GM21717 (cell line): Measurements from ENCODE around the gene SIRPB2.
"Not testable (repeated sequence)": the region's sequence is repeated elsewhere in the genome, so short reads cannot be mapped to it uniquely, and the experiment has no call there.

Experiments
- ATAC-seq: cut with Tn5 transposase; IDR thresholded peaks from one replicate; pipeline ENCODE4 v1.9.1; 2021; ENCODE audit warnings: mild to moderate bottlenecking, moderate library complexity; ENCODE audit not compliant: unreplicated experiment

Gene SIRPB2

DNA sequence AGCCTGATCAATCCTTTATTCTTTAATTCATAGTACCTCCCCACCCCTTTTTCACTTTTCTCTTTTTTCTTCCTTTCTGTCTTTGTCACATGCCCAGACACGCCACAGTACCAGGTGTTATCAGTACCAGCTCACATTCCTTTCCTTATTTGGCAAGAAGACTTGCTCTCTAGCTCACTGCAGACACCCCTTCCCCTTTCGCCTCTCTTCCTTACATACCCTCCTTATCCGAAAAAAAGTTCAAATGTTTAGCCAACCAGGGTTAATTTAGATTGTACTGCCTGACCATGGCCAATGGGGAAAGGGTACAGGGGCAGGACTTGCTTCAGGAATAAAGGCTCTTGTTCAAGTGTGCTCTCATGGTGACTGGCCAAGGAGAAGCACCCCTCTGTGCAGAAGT is 9.3 kb upstream of the SIRPB2 start:
- ATAC-seq: no peak

DNA sequence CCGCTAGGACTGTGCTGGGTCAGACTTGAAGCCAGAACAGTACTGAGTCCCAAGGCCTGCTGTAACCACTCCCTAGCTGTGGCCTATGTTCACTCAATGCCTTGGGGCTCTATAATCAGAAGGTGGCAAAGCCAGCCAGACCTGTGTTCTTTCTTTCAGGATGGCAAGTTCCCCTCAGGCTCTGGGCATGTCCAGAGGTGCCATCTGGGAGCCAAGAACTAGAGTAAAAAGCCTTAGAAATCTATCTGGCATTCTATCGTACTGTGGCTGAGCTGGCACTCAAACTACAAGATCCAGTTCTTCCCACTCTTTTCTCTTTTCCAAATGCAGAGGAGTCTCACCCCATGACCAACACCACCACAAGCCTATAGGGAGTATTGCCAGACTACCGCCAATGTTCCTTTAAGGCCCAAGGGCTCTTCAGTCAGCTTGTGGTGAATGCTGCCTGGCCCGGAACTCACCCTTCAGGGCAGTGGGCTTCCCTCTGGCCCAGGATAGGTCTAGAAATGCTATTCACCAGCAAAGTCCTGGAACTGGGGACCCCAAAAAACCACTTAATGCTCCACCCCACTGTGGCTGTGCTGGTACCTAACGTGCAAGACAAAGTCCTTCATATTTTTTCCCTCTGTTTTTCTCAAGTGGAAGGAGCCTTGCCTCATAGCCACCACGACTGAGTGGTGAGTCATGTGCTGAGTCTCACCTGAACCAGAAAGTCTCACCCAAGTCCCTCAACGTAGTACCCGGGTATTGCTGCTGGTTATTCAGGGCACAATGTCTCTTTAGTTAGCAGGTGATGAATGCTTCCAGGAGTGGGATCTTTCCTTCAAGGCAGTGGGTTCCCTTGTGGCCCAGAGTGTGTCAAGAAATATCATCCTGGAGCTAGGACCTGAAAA is 8.6 kb upstream of the SIRPB2 start:
- ATAC-seq: no peak

DNA sequence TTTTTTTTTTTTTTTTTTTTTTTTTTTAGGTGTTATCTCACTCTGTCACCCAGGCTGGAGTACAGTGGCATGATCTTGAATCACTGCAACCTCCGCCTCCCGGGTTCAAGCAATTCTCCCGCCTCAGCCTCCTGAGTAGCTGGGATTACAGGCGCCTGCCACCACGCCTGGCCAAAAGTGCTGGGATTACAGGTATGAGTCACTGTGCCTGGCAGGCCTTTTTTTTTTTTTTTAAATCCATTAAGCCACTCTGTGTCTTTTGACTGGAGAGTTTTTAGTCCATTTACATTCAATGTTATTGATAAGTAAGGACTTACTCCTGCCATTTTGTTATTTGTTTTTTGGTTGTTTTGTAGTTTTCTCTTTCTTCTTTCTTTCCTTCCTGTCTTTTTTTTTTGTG is 6.2 kb upstream of the SIRPB2 start:
- ATAC-seq: not testable (repeated sequence)

DNA sequence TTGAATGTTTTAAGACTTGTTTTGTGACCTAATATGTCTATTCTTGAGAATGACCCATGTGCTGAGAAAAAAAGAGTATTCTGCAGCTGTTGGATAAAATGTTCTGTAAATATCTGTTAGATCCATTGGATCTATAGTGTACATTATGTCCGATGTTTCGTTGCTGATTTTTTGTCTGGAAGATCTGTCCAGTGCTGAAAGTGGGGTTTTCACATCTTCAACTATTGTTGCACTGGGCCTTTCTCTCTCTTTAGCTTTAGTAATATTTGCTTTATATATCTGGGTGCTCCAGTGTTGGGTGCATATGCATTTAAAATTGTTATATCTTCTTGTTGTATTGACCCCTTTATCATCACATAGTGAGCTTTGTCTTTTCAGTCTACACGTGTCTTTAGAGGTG is 5.7 kb upstream of the SIRPB2 start:
- ATAC-seq: no peak

DNA sequence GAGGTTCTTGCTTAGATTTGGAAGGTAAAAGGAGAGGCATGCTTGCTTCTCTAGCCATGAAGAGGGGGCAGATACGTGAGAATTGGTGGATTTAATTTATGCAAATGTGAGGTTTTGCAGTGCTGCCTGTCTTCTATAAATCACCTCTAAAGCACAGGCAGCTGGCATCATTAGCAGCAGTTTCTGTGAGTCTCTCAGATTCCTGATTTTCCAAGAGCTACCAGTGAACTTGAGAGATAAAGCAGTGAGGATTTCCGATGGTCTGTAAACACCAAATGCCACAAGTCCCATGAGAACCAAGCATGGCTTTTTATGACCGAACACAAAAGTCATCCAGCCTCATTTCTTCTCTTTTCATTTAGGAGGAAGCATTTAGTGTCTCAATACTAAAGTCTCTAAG is 3.2 kb upstream of the SIRPB2 start:
- ATAC-seq: no peak

DNA sequence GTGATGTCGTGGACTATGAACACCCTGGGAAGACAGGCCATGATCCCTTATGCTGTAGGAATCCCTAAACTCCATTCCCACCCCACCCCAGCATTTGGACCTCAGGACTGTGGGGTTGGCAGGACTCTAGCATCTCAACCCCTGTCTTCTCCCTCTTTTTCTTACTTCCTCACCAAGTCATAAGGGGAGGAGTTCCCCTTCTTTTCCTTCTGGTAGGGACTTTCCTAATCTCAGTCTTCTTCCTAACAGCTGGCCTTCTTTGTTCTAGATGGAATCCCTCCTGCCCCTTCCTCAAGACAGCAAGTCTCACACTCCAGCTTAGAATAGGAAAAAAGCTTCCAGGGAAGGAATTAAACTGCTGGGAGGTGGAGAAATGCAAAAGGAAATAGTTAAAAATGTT is 2.3 kb upstream of the SIRPB2 start:
- ATAC-seq: no peak

DNA sequence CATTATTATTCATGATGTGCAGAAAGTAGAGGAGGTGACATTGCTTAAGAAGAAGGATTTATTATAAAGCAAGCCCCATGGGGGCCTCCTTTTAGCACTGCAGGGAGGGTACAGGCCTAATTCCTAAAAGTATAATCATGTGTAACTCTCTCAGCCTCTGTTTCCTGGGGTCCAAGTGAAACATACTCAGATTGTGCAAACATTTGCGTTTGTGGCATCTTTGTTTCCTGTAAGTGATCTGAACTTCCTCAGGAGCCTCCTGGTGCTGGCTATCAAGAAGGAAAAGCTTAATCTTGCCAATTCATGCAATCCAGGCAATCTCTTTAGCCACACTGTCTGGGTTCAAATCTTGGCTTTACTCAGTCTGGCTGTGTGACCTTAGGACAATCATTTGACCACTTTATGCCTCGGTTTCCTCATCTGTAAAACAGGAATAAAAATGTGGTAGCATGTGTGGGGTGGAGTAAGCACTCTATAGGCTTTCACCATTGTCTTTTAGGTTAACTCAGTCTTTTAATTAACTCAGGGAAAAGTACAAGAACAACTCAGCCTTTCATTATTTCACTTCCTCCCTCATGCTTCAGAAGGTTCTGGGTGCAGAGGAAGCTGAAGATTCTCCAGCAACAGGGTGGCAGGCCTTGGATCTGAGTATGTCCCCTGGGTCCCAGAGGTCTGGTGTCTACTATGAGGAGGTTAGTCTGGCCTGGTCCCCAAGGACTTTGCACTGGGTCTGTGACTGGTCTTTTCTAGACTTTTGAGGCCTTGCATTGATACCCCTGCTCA is 831 bp upstream of the SIRPB2 start:
- no peak for ATAC-seq

DNA sequence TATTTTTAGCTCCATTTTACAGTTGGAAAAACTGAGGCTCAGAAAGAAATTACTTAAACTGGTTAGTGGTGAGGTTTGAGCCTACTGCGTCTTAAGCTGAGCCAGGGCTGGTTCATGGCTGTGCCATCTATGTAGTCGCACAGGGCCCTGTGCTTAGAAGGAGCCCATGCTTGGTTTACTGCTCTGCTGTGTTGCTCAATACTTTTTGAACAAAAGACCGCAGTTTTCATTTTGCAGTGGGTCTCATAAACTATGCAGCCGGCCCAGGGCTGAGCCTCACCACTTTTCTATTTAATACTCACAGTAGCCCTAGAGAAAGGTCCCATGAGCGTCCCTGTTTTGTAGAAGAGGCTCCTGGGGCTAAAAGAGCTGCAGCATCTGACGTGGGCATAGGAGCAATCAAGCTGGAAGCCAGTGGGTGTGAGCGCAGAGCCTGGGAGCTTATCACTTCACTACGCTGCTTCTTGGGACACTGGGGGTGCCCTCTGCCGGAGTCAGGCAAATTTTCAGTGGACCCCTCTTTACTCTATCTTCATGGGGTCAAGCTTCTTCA is 501 bp downstream of the SIRPB2 start:
- ATAC-seq: no peak

DNA sequence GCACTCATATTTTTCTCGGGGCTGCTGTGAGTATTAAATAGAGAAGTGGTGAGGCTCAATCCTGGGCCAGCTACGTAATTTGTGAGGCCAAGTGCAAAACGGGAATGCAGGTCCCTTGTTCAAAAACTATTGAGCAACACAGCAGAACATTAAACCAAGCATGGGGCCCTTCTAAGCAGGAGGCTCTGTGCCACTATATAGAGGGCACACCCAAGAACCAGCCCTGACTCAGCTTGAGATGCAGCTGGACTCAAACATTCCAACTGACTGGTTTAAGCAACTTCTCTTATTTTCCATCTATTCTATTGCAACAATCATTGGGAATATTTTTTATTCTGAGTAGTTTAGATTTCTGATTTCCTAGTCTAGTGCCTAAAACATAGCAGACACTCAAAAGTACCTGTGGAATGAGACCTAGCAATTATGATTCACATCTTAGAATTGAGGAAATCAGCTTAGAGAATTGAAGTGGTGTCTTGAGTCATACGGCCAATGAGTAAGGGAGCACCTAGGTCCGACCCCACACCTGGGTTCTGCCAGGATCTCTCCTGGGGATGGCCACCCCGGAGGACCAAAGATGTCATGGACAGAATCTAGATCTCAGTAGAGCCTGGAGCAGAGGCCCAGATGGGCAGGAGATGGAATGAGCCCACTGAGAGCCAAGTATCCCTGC is 1.3 kb downstream of the SIRPB2 start:
- ATAC-seq: no peak

DNA sequence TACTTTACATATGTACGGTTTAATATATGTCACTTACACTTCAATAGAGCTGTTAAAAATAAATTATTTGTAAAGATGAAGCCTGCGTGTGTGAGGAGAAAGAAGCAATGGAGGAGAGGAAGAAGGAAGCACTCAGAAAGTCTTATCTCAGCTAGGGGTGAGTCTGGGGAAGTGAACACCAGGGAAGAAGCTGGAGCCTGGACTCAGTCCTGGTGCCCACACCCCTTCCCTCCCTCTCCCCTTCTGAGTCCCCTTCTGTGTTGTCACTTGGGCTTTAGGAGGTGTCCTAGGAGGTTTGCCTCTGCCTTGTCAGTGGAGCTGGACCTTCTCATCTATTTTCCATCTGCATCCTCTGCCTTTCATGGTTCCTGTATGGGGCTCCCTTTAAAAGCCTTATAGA is 1.9 kb downstream of the SIRPB2 start:
- no peak for ATAC-seq

DNA sequence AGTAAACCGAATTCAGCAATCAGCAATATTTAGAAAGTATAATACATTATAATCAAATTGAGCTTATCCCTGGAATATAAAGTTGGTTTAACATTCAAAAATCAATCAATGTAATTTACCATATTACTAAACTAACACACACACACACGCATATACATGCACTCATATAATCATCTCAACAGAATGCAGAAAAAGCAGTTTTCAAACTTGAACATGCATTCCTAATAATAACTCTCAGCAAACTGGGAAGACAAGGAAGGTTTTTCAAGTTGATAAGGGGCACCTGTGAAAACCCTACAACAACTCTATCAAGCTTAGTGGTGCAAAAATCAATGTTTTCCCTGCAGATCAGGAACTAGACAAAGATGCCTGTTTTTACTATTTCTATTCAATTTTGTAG is 4.7 kb downstream of the SIRPB2 start:
- ATAC-seq: no peak

DNA sequence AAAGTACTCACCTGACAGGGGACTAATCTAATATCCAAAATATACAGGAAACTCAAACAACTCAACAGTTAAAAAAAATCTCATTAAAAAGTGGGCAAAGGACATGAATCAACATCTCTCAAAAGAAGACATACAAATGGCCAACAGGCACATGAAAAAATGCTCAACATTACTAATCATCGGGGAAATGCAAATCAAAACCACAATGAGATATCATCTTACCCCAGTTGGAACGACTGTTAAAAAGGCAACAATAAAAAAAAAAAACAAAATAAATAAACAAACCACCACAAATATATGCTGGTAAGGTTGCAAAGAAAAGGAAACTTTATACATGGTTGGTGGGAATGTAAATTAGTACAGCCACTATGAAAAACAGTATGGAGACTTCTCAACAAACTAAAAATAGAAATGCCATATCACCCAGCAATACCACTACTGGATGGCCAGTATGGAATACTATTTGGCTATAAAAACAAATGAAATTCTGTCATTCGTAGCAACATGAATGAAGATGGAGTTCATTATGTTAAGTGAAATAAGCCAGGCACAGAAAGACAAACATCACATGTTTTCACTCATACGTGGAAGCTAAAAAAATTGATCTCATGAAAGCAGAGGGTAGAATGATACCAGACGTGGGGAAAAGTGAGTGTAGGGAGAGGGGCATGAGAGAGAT is 6.6 kb downstream of the SIRPB2 start:
- no peak for ATAC-seq

DNA sequence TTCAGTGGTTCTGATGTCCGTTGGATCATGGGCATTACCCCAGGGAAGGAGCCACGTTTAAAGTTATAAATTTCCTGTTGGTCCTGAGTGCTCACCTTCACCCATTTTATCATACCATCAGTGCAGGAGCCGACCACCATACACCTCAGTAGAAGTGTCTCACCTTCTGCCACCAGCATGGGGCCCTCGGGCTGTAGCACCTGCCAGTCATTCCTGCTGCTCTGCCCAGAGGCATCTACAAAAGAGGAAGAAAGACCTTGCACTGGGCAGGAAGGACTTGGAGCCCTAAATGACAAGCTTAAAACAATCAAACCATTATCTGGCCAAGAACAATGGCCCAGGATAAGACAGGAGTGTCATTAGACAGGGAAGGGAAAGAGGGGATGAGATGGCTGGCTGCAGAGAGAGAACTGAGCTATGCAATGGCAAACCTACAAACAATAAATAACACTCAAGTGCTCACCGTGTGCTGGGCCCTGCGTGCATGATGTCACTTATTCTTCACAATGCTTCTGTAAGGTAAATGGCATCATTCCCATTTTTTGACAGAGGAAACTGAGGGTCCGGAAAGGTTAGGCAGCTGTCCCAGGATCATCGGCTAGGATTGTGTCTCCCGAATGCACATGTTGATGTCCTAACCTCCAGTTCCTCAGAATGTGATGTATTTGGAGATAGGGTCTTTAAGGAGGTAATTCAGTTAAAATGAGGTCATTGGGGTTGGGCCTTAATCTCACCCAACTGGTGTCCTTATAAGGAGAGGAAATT is 11.2 kb downstream of the SIRPB2 start:
- no peak for ATAC-seq

DNA sequence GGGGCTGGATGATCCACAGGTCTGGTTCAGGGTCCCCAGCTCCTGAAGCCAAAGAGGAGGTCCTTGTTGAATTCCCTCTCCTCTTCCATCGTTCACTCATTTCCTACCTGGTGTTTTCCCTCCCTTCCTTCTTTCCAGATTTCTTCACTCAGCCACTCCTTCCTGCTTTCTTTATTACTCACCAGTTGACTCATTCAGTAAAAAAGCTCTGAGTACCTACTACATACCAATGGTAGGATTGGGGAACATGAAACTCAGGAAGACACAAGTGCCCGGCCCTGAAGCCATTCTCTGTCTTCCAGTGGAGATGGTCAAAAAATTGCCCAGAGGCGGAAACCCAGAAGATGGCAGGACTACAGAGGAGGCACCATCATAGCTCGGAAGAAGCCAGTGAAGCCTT is 12.7 kb downstream of the SIRPB2 start:
- ATAC-seq: no peak

DNA sequence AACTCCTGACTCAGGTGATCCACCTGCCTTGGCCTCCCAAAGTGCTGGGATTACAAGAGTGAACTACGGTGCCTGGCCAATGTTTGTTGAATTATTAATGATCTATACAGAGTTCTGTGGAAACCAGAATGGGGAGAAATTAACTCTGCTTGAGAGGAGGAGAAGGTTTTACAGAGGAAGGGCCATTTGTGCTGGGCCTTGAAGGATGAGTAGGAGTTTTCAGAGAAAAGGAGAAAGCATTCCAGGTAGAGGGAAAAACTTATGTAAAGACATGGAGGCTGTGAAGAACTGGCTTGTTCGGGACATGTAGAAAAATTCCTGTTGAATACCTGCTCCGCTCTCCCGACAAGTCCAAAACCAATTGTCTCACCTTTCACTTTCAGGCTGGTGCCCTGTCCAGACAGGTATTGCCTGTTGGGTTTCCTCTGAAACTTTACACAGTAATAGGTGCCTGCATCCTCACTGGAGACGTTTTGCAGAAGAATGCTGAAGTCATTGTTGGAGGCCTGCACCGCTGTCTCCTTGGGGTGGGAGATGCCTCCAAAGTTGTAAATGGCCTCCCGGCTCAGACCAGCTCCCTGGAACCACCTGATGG is 13.2 kb downstream of the SIRPB2 start:
- no peak for ATAC-seq

DNA sequence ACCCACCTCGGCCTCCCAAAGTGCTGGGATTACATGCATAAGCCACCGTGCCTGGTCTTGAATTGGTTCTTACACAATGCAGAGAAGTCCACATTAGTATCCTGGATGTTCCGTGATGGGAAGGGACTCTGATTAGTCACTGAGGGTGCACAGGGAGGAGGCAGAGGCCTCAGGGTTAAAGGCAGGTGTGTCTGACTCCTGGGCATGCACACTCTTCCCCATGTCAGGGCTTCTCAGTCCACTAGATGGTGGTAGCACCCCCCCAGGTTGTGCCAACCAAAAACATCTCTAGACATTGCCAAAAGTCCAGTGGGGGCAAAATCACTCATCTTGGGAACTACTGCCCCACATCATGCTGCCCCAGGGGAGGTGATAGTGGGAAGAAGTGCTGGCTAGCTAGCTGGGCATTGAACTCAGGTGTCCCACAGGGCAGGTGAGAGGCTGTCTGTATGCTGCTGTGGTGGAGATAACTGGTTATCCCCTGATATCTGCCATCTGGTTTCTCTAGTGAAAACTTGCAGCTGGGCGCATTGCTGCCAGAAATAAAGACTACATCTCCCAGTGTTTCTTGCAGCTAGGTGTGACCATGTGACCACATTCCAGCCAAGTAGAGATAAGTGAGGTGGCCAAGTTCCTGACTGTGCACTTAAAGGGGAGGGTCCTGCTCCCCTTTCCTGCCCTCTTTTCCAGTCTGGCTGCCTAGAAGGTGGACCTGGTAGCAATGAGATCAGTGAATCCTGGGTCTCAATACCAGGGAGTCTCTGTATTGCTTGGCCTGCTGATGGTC is 16.2 kb downstream of the SIRPB2 start:
- no peak for ATAC-seq

DNA sequence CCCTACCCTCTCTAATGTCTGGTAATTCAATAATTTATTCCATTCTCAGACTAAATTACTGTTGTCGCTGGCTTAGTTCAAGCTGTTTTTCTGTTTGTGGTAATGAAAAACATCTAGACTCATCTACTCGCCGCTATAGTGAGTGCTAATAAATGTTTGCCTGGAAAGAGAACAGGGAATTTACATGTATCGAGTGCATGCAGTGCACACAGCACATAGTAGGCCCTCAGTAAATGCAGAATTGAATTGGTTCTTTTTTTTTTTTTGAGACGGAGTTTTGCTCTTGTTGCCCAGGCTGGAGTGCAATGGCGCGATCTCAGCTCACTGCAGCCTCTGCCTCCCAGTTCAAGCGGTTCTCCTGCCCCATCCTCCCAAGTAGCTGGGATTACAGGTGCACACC is 16.9 kb downstream of the SIRPB2 start:
- no peak for ATAC-seq

DNA sequence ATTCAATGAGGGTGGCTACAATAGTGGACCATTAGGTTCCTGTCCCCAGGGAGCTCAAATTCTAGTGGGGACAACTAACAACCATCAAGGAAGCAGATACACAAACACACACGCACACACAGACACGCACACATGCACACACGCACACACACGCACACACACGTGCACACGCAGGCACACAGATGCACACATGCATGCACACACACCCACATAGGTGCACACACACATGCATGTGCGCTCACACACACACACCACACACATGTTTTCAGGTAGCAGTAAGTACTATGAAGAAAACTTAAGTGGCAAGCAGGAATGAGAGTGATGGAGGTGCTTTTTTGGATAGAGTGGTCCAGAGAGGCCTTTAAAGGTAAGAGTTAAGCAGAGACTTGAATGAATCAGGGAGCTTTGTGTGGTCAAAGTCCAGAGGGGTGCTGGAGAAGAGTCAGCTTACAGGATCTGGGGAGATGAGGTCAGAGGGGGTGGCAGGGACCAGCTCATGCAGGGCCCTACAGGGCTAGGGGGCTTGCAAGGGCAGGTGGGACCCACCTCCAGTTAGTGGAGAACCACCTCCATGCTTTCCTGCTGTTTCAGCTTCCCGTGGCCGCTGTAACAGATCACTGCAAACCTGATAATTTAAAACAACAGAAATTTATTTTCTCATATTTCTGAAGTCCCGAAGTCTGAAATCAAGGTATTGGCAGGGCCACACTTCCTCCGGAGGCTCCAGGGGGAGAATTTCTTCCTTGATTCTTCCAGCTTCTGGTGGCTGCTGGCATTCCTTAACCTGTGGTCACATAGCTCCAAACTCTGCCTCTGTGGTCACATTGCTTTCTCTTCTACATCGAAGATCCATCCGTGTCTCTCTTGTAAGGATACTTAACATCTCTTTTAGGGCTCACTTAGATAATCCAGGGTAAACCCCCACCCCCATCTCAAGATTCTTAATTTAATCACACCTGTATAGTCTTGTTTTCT is 17.7 kb downstream of the SIRPB2 start:
- ATAC-seq: no peak
